ENCODE results near the gene ADGRL3. TPM values are rescaled to one million over a fixed set of nuclear protein-coding genes. Genes with fewer than 3 reads are reported as not detected.

The ADGRL3 gene
- total RNA-seq, 4 donors from 2014 or later: 6.5 to 19.0 (median 14.0) TPM

- H3K36me3 ChIP-seq: no peaks in the 10 kb centered on the region
- TF ChIP-seq POLR2AphosphoS5 (IDR thresholded peaks at IDR 0.05) (no peak), CTCF (IDR thresholded peaks at IDR 0.05) (no peak), EP300 (IDR thresholded peaks at IDR 0.05) (no peak), POLR2A (IDR thresholded peaks at IDR 0.05) (no peak)
- H3K4me1 ChIP-seq: no peaks in the 10 kb centered on the region
- 69% methylated on average over 3 of the region's 3 CpGs for WGBS
- H3K4me3 ChIP-seq: no peak overlapping the region
- DNase-seq (ENCODE audit: low spot score in 2 of 2): no peak
- no peak overlapping the region for H3K27ac ChIP-seq
- H3K27me3 ChIP-seq: no peaks in the 10 kb centered on the region
- no peaks in the 10 kb centered on the region for H3K9me3 ChIP-seq
Observed at GRCh38 chr4:62075521-62075920, 875.4 kb downstream of the ADGRL3 start.

DNA sequence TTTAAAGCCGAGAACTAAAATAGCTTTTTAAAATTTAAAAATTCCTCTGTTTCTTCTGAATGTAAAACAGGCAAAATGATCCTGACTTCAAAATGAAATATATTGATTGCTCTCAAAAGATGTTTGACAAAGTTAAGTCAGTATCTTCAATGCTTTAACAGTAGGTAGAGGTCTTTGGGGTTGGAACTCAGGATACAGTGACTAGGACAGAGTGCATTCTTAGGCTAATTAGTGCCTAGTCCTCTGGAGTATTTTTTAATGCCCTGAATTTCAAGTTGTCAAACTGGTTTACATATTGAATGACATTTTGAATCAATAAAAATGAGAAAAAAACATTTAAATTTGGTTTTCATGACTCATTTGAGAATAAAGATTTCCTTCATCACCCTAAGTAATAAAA lies 877.3 kb downstream of the ADGRL3 start:
- no peak overlapping the region for H3K4me3 ChIP-seq
- no peak overlapping the region for H3K27ac ChIP-seq
- H3K36me3 ChIP-seq: no peaks in the 10 kb centered on the region
- DNase-seq (ENCODE audit: low spot score in 2 of 2): no peak
- WGBS: 69% methylated on average over 1 of the region's 1 CpG
- H3K4me1 ChIP-seq: no peaks in the 10 kb centered on the region
- no peaks in the 10 kb centered on the region for H3K9me3 ChIP-seq
- no peaks in the 10 kb centered on the region for H3K27me3 ChIP-seq
- TF ChIP-seq CTCF (IDR thresholded peaks at IDR 0.05): no peak
- TF ChIP-seq POLR2A (IDR thresholded peaks at IDR 0.05): no peak

DNA sequence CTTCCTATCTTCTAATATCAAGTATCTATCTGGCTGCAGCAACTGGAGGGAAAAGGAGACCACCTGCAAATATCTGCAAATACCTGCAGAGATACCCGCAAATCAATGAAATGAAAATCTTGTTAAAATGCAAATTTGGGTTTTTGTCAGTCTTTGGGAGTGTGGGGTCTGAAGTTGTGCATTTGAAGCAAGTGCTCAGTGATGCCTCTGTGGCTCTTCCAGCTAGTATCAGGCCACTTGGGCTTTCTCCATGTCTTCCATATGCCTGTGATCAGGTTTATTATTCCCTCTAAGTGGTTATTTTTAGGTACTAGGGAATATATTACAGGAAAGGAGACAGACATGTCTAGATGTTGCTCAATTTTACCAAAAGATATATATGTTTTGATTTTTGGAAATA lies 880.3 kb downstream of the ADGRL3 start:
- WGBS: 63% methylated on average over 1 of the region's 1 CpG
- no peaks in the 10 kb centered on the region for H3K9me3 ChIP-seq
- H3K4me1 ChIP-seq: no peaks in the 10 kb centered on the region
- no peaks in the 10 kb centered on the region for H3K27me3 ChIP-seq
- no peak for DNase-seq (ENCODE audit: low spot score in 2 of 2)
- no peaks in the 10 kb centered on the region for H3K36me3 ChIP-seq
- TF ChIP-seq CTCF (IDR thresholded peaks at IDR 0.05) (no peak), POLR2AphosphoS5 (IDR thresholded peaks at IDR 0.05) (no peak), POLR2A (IDR thresholded peaks at IDR 0.05) (no peak), EP300 (IDR thresholded peaks at IDR 0.05) (no peak)
- H3K27ac ChIP-seq: no peak overlapping the region
- H3K4me3 ChIP-seq: no peak overlapping the region

- Histone ChIP-seq H3K36me3 (no peaks in the 10 kb centered on the region), H3K9me3 (peaks cover 4% of the 10 kb centered on the region), H3K4me3 (no peak overlapping the region), H3K27me3 (no peaks in the 10 kb centered on the region), H3K27ac (no peak overlapping the region), H3K4me1 (no peaks in the 10 kb centered on the region)
- no peak for DNase-seq (ENCODE audit: low spot score in 2 of 2)
- TF ChIP-seq CTCF (IDR thresholded peaks at IDR 0.05) (no peak), EP300 (IDR thresholded peaks at IDR 0.05) (no peak), POLR2A (IDR thresholded peaks at IDR 0.05) (no peak), POLR2AphosphoS5 (IDR thresholded peaks at IDR 0.05) (no peak)
Observed at GRCh38 chr4:62087706-62088105, 887.6 kb downstream of the ADGRL3 start.

DNA sequence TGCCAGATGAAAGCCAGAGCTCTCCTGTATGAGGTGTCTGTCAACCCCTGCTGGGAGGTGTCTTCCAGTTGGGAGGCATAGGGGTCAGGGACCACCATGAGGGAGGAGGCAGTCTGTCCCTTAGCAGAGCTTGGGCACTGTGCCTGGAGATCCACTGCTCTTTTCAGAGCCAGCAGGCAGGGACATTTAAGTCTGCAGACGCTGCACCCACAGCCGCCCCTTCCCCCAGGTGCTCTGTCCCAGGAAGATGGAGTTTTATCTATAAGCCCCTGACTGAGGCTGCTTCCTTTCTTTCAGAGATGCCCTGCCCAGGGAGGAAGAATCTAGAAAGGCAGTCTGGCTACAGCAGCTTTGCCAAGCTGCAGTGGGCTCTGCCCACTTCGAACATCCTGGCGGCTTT lies 893.6 kb downstream of the ADGRL3 start:
- WGBS: 93% methylated on average over 4 of the region's 4 CpGs
- peaks cover 4% of the 10 kb centered on the region for H3K9me3 ChIP-seq
- no peaks in the 10 kb centered on the region for H3K27me3 ChIP-seq
- H3K4me3 ChIP-seq: no peak overlapping the region
- H3K4me1 ChIP-seq: no peaks in the 10 kb centered on the region
- TF ChIP-seq CTCF (IDR thresholded peaks at IDR 0.05) (no peak), EP300 (IDR thresholded peaks at IDR 0.05) (no peak), POLR2AphosphoS5 (IDR thresholded peaks at IDR 0.05) (no peak), POLR2A (IDR thresholded peaks at IDR 0.05) (no peak)
- no peaks in the 10 kb centered on the region for H3K36me3 ChIP-seq
- DNase-seq (ENCODE audit: low spot score in 2 of 2): no peak
- H3K27ac ChIP-seq: no peak overlapping the region

Measured in suprapubic skin (tissue), 4 donors.